Heart left ventricle (tissue), 16 donors: ENCODE data around the gene UBE2E2. TPM values are rescaled to one million over a fixed set of nuclear protein-coding genes. Genes with fewer than 3 reads are reported as not detected.

ENCODE experiments used
- ATAC-seq, 4 donors: fragments of 200-7000 bp; cut with Tn5 transposase; one replicate each; pipeline ENCODE4 v1.9.1; 2020 to 2022; ENCODE audit warnings: moderate library complexity in 4 of 4, mild to moderate bottlenecking in 3 of 4, moderate number of reproducible peaks in 1 of 4
- DNase-seq, 5 donors: peaks; one replicate each; pipeline ENCODE4 v3.0.0-alpha.2; 2020
- H3K27ac ChIP-seq, 12 donors: fragments of 200-600 bp; sonication (generic) in 4 of 12; one replicate each; pipeline versions ENCODE4 v1.5.0 to v1.8.0; 2016 to 2022; ENCODE audit warnings: mild to moderate bottlenecking in 2 of 12
- H3K27me3 ChIP-seq, 9 donors: fragments of 200-600 bp; sonication (generic) in 2 of 9; one replicate each; pipeline versions ENCODE4 v1.5.1 to v1.8.0; 2016 to 2022; ENCODE audit warnings: mild to moderate bottlenecking in 3 of 9
- H3K36me3 ChIP-seq, 9 donors: fragments of 200-600 bp; sonication (generic) in 2 of 9; one replicate each; pipeline versions ENCODE4 v1.5.0 to v1.8.0; 2018 to 2022; ENCODE audit warnings: mild to moderate bottlenecking in 2 of 9
- H3K4me1 ChIP-seq, 12 donors: fragments of 200-600 bp; sonication (generic) in 4 of 12; one replicate each; pipeline versions ENCODE4 v1.5.0 to v1.8.0; 2016 to 2022; ENCODE audit warnings: mild to moderate bottlenecking in 3 of 12
- H3K4me3 ChIP-seq, 12 donors: fragments of 200-600 bp; sonication (generic) in 4 of 12; one replicate each; pipeline versions ENCODE4 v1.5.0 to v1.8.0; 2017 to 2022; ENCODE audit warnings: mild to moderate bottlenecking in 9 of 12, moderate library complexity in 4 of 12
- H3K9me3 ChIP-seq, 12 donors: fragments of 200-600 bp; sonication (generic) in 4 of 12; one replicate each; pipeline versions ENCODE4 v1.5.0 to v1.8.0; 2016 to 2022; ENCODE audit warnings: mild to moderate bottlenecking in 1 of 12
- POLR2A ChIP-seq, 2 donors: fragments of 450-650 bp; IDR thresholded peaks; one replicate each; pipeline ENCODE4 v1.6.1; 2017; ENCODE audit warnings: antibody characterized with exemption in 2 of 2, mild to moderate bottlenecking in 2 of 2, moderate library complexity in 2 of 2
- WGBS, 4 donors: extraction: QIAGEN DNeasy Blood & Tissue Kit in 2 of 4; methylation state at CpG; one replicate each; pipeline versions ENCODE4 v1.1.5 to v1.1.7; 2013 to 2018; 5-methylcytosine and 5-hydroxymethylcytosine counted together
- intact Hi-C, 10 donors: fragments of 100-400 bp; cut with DNase I; formaldehyde crosslinking; loops; one replicate each; pipeline versions ENCODE4 v1.11.1 to v1.14.2; 2022
- polyA plus RNA-seq, 2 donors: library from polyadenylated mRNA; stranded (reverse); fragments of 200-250 nt; gene quantifications; one replicate each; pipeline ENCODE4 v1.2.3, GENCODE V29; 2013
- total RNA-seq, 9 donors: library from RNA; depleted of rRNA in 2 of 9; stranded (reverse); fragments of >200 nt in 2 of 9; fragmentation: NEBNext Ultra II Directional in 3 of 9; extraction: Animal tissue kit (Norgen Biotek cat#: 25700) in 3 of 9; gene quantifications; one replicate each; pipeline versions ENCODE4 v1.1.0 to v1.2.4, GENCODE V29; 2016 to 2023
- TF ChIP-seq, protein P1 (sequence below), 12 donors: fragments of 200-600 bp; sonication (generic) in 4 of 12; IDR thresholded peaks; one replicate each; pipeline versions ENCODE4 v1.5.0 to v1.8.0; 2018 to 2022; ENCODE audit warnings: antibody characterized with exemption in 12 of 12, mild to moderate bottlenecking in 5 of 12
- donor health status: ischemic (EF 13 %, LVEDD 7.1; RV severe dilation, severe dysfunction).
- donor health status: healthy with polysubstance abuse.
- donor health status: DM: no; HTN: yes; CAD: no.
- donor health status: DM: no; HTN: no; CAD: no.
- donor health status: ischemic (EF 25% LVEDD 6.9; RV normal size, moderate dysfunction).
- donor health status: ischemic (EF 25% LVEDD 5.7; RV mildly dilated, moderate dysfunction).
- donor health status: healthy.
- donor health status: DM: yes; HTN: yes; CAD: no.
- donor health status: ischemic (EF 35%, LVEDD 5.7; RV mildly dilated, moderate dysfunction).
- donor health status: nonischemic (EF 11% LVEDD 7.7; RV severe dilation, severe dysfunction).
- donor health status: DM: yes; HTN: yes; CAD: no.
- donor health status: PGD.
- donor health status: ischemic (EF 29% LVEDD 5.4; RV normal size, mild dysfunction).
- donor health status: nonischemic (EF 23%, LVEDD 6.1; RV moderate dilation, normal function).

Gene UBE2E2
- total and polyA plus RNA-seq, 11 donors: 21.9 to 63.9 (median 50.8) TPM

DNA sequence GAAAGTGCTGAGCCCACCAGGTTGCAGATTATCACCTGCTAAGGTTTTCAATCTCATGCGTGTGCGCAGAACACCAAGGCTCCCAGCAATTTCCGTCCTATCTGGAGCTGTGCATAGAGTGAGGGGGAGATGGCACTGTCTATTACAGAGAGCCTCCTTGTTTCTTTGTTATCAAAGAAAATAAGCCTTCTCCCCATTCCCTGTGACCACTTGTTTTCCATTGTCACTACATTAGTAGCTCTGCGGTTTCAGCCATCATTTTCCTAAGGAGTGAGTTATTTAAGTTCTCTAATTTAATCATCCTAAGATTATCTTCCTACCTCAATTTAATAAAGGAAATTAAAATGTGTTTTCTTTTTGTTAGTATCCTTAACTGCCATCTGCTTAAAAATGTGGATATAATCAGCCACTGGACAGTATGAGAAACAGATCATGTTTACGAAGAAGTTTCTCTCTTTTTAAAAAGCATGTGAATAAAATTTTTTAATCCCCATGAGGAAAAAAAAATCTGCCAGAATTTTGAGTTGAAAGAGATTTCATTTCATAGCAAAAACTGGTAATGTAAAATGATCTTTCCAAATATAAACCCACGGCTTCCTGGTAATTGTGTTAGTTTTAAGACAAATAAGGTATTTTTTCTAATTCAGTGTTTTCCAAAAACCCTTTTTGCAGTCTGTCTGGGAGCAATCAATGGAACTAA lies 430.3 kb downstream of the UBE2E2 start:
- no peaks in the 10 kb centered on the region for H3K36me3 ChIP-seq
- WGBS, 4 donors: 76 to 80% (median 77%) methylated on average over 6 of the region's 6 CpGs
- peaks cover 0 to 19% (median 0%) of the 10 kb centered on the region in 12 donors for H3K9me3 ChIP-seq
- TF ChIP-seq, protein P1, sequence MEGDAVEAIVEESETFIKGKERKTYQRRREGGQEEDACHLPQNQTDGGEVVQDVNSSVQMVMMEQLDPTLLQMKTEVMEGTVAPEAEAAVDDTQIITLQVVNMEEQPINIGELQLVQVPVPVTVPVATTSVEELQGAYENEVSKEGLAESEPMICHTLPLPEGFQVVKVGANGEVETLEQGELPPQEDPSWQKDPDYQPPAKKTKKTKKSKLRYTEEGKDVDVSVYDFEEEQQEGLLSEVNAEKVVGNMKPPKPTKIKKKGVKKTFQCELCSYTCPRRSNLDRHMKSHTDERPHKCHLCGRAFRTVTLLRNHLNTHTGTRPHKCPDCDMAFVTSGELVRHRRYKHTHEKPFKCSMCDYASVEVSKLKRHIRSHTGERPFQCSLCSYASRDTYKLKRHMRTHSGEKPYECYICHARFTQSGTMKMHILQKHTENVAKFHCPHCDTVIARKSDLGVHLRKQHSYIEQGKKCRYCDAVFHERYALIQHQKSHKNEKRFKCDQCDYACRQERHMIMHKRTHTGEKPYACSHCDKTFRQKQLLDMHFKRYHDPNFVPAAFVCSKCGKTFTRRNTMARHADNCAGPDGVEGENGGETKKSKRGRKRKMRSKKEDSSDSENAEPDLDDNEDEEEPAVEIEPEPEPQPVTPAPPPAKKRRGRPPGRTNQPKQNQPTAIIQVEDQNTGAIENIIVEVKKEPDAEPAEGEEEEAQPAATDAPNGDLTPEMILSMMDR (IDR thresholded peaks at IDR 0.05): no peak
- TF ChIP-seq POLR2A (IDR thresholded peaks at IDR 0.05): no peak
- no peaks in the 10 kb centered on the region for H3K27me3 ChIP-seq
- ATAC-seq: no peak
- H3K27ac ChIP-seq: peak overlapping the region in 4 of 12 donors; percentile 0 to 42 (median 32)
- intact Hi-C loops: no loop called here
- peaks cover 0 to 5% (median 0%) of the 10 kb centered on the region in 12 donors for H3K4me1 ChIP-seq
- H3K4me3 ChIP-seq: no peak overlapping the region
- DNase-seq: no peak

GRCh38 chr3:23637339-23637738 lies 434.2 kb downstream of the UBE2E2 start:
- Histone ChIP-seq H3K27ac (no peak overlapping the region), H3K27me3 (no peaks in the 10 kb centered on the region), H3K9me3 (peaks cover 0 to 19% (median 0%) of the 10 kb centered on the region in 12 donors), H3K36me3 (no peaks in the 10 kb centered on the region), H3K4me1 (peaks cover 0 to 5% (median 0%) of the 10 kb centered on the region in 12 donors), H3K4me3 (no peak overlapping the region)
- TF ChIP-seq, protein P1 (IDR thresholded peaks at IDR 0.05): no peak
- TF ChIP-seq POLR2A (IDR thresholded peaks at IDR 0.05): no peak
- intact Hi-C loops: no loop called here
- DNase-seq (no peak), ATAC-seq (no peak)
- 96 to 98% (median 96%) methylated on average over 3 of the region's 3 CpGs for WGBS, 4 donors

- Histone ChIP-seq H3K27ac (no peak overlapping the region), H3K36me3 (no peaks in the 10 kb centered on the region), H3K4me1 (no peaks in the 10 kb centered on the region), H3K9me3 (peaks cover 0 to 14% (median 0%) of the 10 kb centered on the region in 12 donors), H3K27me3 (no peaks in the 10 kb centered on the region), H3K4me3 (no peak overlapping the region)
- no peak for DNase-seq
- intact Hi-C loops: no loop called here
- ATAC-seq: no peak
- TF ChIP-seq, protein P1 (IDR thresholded peaks at IDR 0.05): no peak
- TF ChIP-seq POLR2A (IDR thresholded peaks at IDR 0.05): no peak
- 18 to 42% (median 31%) methylated on average over 1 of the region's 1 CpG for WGBS, 4 donors
Observed at GRCh38 chr3:23640471-23641146, 437.5 kb downstream of the UBE2E2 start.
